H9 (cell line): ENCODE data around the gene POLR1D. TPM values are rescaled to one million over a fixed set of nuclear protein-coding genes. Genes with fewer than 3 reads are reported as not detected.

Experiments used
- DNase-seq: peaks from one replicate; pipeline ENCODE4 v3.0.0-alpha.2; 2017
- H2AFZ ChIP-seq: one replicate; pipeline ENCODE4 v1.6.1; 2013; ENCODE audit warnings: mild to moderate bottlenecking, low read length, control low read depth, moderate library complexity
- H2AK5ac ChIP-seq: 2 replicates; pipeline ENCODE4 v1.6.1; 2013; ENCODE audit warnings: low read length, control low read depth, mixed read lengths; ENCODE audit not compliant: insufficient read length
- H2BK120ac ChIP-seq: one replicate; pipeline ENCODE4 v1.6.1; 2013; ENCODE audit warnings: low read depth, mild to moderate bottlenecking, low read length, control low read depth, inconsistent platforms; ENCODE audit not compliant: poor library complexity, severe bottlenecking
- H2BK12ac ChIP-seq: 2 replicates; pipeline ENCODE4 v1.6.1; 2013; ENCODE audit warnings: low read length, control low read depth, mixed read lengths, low read depth; ENCODE audit not compliant: insufficient read length
- H2BK15ac ChIP-seq: 2 replicates; pipeline ENCODE4 v1.6.1; 2013; ENCODE audit warnings: low read depth, low read length, control low read depth
- H2BK20ac ChIP-seq: one replicate; pipeline ENCODE4 v1.6.1; 2013; ENCODE audit warnings: low read depth, mild to moderate bottlenecking, low read length, control low read depth, inconsistent platforms; ENCODE audit not compliant: poor library complexity, severe bottlenecking
- H2BK5ac ChIP-seq: 2 replicates; pipeline ENCODE4 v1.6.1; 2013; ENCODE audit warnings: low read length, control low read depth, mixed read lengths; ENCODE audit not compliant: insufficient read length
- H3K14ac ChIP-seq: 2 replicates; pipeline ENCODE4 v1.6.1; 2013; ENCODE audit warnings: low read length, control low read depth; ENCODE audit not compliant: insufficient read depth
- H3K18ac ChIP-seq: 2 replicates; pipeline ENCODE4 v1.6.1; 2013; ENCODE audit warnings: low read depth, mild to moderate bottlenecking, mixed read lengths, low read length, control low read depth; ENCODE audit not compliant: insufficient read length
- H3K23ac ChIP-seq: 2 replicates; pipeline ENCODE4 v1.6.1; 2013; ENCODE audit warnings: low read length, control low read depth, mixed read lengths, low read depth; ENCODE audit not compliant: insufficient read length
- H3K23me2 ChIP-seq: 2 replicates; pipeline ENCODE4 v1.6.1; 2013; ENCODE audit warnings: low read depth, mild to moderate bottlenecking, mixed read lengths, low read length, control low read depth; ENCODE audit not compliant: insufficient read length, poor library complexity, severe bottlenecking
- H3K27ac ChIP-seq: 2 replicates; pipeline ENCODE4 v1.5.1; 2013; ENCODE audit warnings: low read length, control low read depth, mixed read lengths, low read depth; ENCODE audit not compliant: insufficient read length
- H3K27me3 ChIP-seq: 2 replicates; pipeline ENCODE4 v1.6.1; 2013; ENCODE audit warnings: low read length, control low read depth, inconsistent platforms; ENCODE audit not compliant: insufficient read depth
- H3K4ac ChIP-seq: 2 replicates; pipeline ENCODE4 v1.6.1; 2013; ENCODE audit warnings: low read depth, mild to moderate bottlenecking, control low read depth, inconsistent platforms, low read length, moderate library complexity
- H3K4me1 ChIP-seq: 2 replicates; pipeline ENCODE4 v1.6.1; 2013; ENCODE audit warnings: low read length, control low read depth, inconsistent platforms; ENCODE audit not compliant: insufficient read depth
- H3K4me2 ChIP-seq: 2 replicates; pipeline ENCODE4 v1.6.1; 2013; ENCODE audit warnings: low read length, control low read depth, mixed read lengths; ENCODE audit not compliant: insufficient read length, insufficient read depth
- H3K56ac ChIP-seq: 2 replicates; pipeline ENCODE4 v1.6.1; 2013; ENCODE audit warnings: low read depth, mild to moderate bottlenecking, mixed read lengths, low read length, control low read depth; ENCODE audit not compliant: insufficient read length
- H3K79me1 ChIP-seq: 2 replicates; pipeline ENCODE4 v1.6.1; 2013; ENCODE audit warnings: low read depth, mild to moderate bottlenecking, moderate library complexity, low read length, control low read depth, inconsistent platforms; ENCODE audit not compliant: insufficient read depth, poor library complexity, severe bottlenecking
- H3K79me2 ChIP-seq: 2 replicates; pipeline ENCODE4 v1.6.1; 2013; ENCODE audit warnings: low read length, control low read depth, inconsistent platforms; ENCODE audit not compliant: insufficient read depth
- H3K9ac ChIP-seq: 2 replicates; pipeline ENCODE4 v1.6.1; 2013; ENCODE audit warnings: low read length, control low read depth, mixed read lengths; ENCODE audit not compliant: insufficient read length; ENCODE audit errors: extremely low read depth
- H3K9me3 ChIP-seq: one replicate; pipeline ENCODE4 v1.6.1; 2013; ENCODE audit warnings: low read depth, low read length, inconsistent platforms; ENCODE audit not compliant: control insufficient read depth
- H3T11ph ChIP-seq: one replicate; pipeline ENCODE4 v1.6.1; 2013; ENCODE audit warnings: mild to moderate bottlenecking, low read length, control low read depth, inconsistent platforms
- H4K20me1 ChIP-seq: one replicate; pipeline ENCODE4 v1.6.1; 2013; ENCODE audit not compliant: control insufficient read depth, insufficient read length, insufficient read depth
- H4K5ac ChIP-seq: 2 replicates; pipeline ENCODE4 v1.6.1; 2013; ENCODE audit warnings: low read depth, mild to moderate bottlenecking, mixed read lengths, low read length, control low read depth; ENCODE audit not compliant: insufficient read length
- H4K8ac ChIP-seq: replicated peaks from 2 replicates; pipeline ENCODE4 v1.6.1; 2013; ENCODE audit warnings: low read length, control low read depth, mixed read lengths, low read depth; ENCODE audit not compliant: insufficient read length
- H4K91ac ChIP-seq: 2 replicates; pipeline ENCODE4 v1.6.1; 2013; ENCODE audit warnings: low read depth, mild to moderate bottlenecking, moderate library complexity, mixed read lengths, low read length, control low read depth; ENCODE audit not compliant: insufficient read length
- H3K27ac Mint-ChIP-seq, 3 experiments: 2 replicates in 2 of 3; 3 replicates in 1 of 3; pipeline ENCODE4 v1.8.0; 2020 to 2021; ENCODE audit warnings: mixed read lengths in 3 of 3, mild to moderate bottlenecking in 1 of 3, moderate library complexity in 1 of 3
- H3K27me3 Mint-ChIP-seq: 2 replicates; pipeline ENCODE4 v1.8.0; 2021; ENCODE audit warnings: low read depth, mild to moderate bottlenecking, moderate library complexity, mixed read lengths
- H3K36me3 Mint-ChIP-seq, 3 experiments: 2 replicates in 2 of 3; 3 replicates in 1 of 3; pipeline ENCODE4 v1.8.0; 2020 to 2021; ENCODE audit warnings: low read depth in 3 of 3, mixed read lengths in 3 of 3; ENCODE audit not compliant: insufficient read depth in 1 of 3
- H3K4me1 Mint-ChIP-seq, 2 experiments: 2 replicates each; pipeline ENCODE4 v1.8.0; 2020; ENCODE audit warnings: mixed read lengths in 2 of 2
- H3K4me3 Mint-ChIP-seq, 2 experiments: 2 replicates in 1 of 2; 3 replicates in 1 of 2; pipeline ENCODE4 v1.8.0; 2020 to 2021; ENCODE audit warnings: mild to moderate bottlenecking in 2 of 2, mixed read lengths in 2 of 2, moderate library complexity in 1 of 2
- H3K9me3 Mint-ChIP-seq, 2 experiments: 2 replicates in 1 of 2; 3 replicates in 1 of 2; pipeline ENCODE4 v1.8.0; 2020; ENCODE audit warnings: mild to moderate bottlenecking in 2 of 2, mixed read lengths in 2 of 2, moderate library complexity in 1 of 2
- CTCF ChIP-seq: fragments of 200-600 bp; sonication (generic); conservative IDR thresholded peaks from 3 replicates; pipeline ENCODE4 v1.8.0; 2021; ENCODE audit warnings: antibody characterized with exemption, mild to moderate bottlenecking
- WGBS: extraction: QIAGEN DNeasy Blood & Tissue Kit; methylation state at CpG from one replicate; pipeline ENCODE4 v1.1.7; 2013; ENCODE audit warnings: missing lambda C conversion rate, low lambda C conversion rate, mixed read lengths; ENCODE audit not compliant: insufficient read length; ENCODE audit errors: extremely low coverage; 5-methylcytosine and 5-hydroxymethylcytosine counted together
- total RNA-seq: library from RNA; stranded (reverse); gene quantifications from 2 replicates; pipeline ENCODE4 v1.2.1, GENCODE V29; 2021

Gene POLR1D
- total RNA-seq, 1 experiment from 2014 or later, result 167 TPM

- Histone ChIP-seq H3K23me2 (no peaks in the 10 kb centered on the region), H2BK20ac (no peak overlapping the region), H3K27me3 (no peaks in the 10 kb centered on the region), H3K27ac (no peak overlapping the region), H3K23ac (no peak overlapping the region), H2BK15ac (no peak overlapping the region), H2BK5ac (no peak overlapping the region), H3K14ac (no peak overlapping the region), H3K9ac (no peak overlapping the region), H2AK5ac (no peak overlapping the region), H3K56ac (no peak overlapping the region), H3K79me2 (no peaks in the 10 kb centered on the region), H3K4me2 (no peak overlapping the region), H2BK120ac (no peak overlapping the region), H2AFZ (no peak overlapping the region), H3K79me1 (peaks cover 2% of the 10 kb centered on the region), H3K9me3 (peaks cover 9% of the 10 kb centered on the region), H4K8ac (no peak overlapping the region), H3K18ac (no peak overlapping the region), H2BK12ac (no peak overlapping the region), H4K5ac (no peak overlapping the region), H3K4me1 (peaks cover 5% of the 10 kb centered on the region; the same call in 1 of the 2 replicates), H4K91ac (no peak overlapping the region), H3K4ac (no peak overlapping the region), H3T11ph (no peak overlapping the region), H4K20me1 (no peaks in the 10 kb centered on the region)
- no CpG with 5 or more reads among the region's 1 CpG for WGBS
- H3K27me3 Mint-ChIP-seq, result no peaks in the 10 kb centered on the region
- H3K36me3 Mint-ChIP-seq, result peaks cover 17 to 27% (median 19%) of the 10 kb centered on the region in 3 experiments
- no peak for DNase-seq
- no peak for TF ChIP-seq CTCF
- H3K27ac Mint-ChIP-seq, result no peak overlapping the region
- H3K4me3 Mint-ChIP-seq, result no peak overlapping the region
- peaks cover 15 to 18% of the 10 kb centered on the region in 2 experiments for H3K4me1 Mint-ChIP-seq
- H3K9me3 Mint-ChIP-seq, result peaks cover 10% of the 10 kb centered on the region in 2 experiments; a peak in 4 of 5 replicates
Measured at GRCh38 chr13:27644302-27644701, 22.6 kb downstream of the POLR1D start.
